ENCODE measurements around the gene SLC30A4.
A peak's percentile ranks its signal among the peaks of the same experiment; 100 is the strongest.

Gene SLC30A4

DNA sequence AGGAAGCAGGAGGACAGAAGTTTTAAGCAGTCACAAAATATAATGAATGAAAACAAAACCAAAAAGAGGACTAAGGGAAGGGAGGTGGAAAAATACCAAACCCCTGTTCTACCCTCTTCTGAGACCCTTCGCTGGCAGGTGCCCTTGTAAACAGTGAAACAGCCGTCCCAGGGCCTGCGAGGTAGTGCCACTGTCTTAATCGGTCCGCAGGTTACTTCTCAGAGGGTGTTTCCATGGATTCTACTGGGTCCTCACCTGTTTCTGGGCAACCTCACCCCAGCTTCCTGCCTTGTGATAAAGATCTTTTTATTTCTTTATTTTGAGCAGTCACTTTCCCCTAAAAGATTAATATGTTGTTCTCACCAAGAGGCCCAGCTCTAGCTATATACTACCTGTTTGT lies 65.3 kb downstream of the SLC30A4 start:
- no peak overlapping the region for H3K4me3 ChIP-seq (replicated peaks; ENCODE audit: low read depth, low read length)
- DNase-seq (ENCODE audit: extremely low read depth, low read depth): no peak
- TF ChIP-seq, protein P1, sequence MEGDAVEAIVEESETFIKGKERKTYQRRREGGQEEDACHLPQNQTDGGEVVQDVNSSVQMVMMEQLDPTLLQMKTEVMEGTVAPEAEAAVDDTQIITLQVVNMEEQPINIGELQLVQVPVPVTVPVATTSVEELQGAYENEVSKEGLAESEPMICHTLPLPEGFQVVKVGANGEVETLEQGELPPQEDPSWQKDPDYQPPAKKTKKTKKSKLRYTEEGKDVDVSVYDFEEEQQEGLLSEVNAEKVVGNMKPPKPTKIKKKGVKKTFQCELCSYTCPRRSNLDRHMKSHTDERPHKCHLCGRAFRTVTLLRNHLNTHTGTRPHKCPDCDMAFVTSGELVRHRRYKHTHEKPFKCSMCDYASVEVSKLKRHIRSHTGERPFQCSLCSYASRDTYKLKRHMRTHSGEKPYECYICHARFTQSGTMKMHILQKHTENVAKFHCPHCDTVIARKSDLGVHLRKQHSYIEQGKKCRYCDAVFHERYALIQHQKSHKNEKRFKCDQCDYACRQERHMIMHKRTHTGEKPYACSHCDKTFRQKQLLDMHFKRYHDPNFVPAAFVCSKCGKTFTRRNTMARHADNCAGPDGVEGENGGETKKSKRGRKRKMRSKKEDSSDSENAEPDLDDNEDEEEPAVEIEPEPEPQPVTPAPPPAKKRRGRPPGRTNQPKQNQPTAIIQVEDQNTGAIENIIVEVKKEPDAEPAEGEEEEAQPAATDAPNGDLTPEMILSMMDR (IDR thresholded peaks at IDR 0.05; ENCODE audit: low read depth, low read length, missing control alignments): no peak

DNA sequence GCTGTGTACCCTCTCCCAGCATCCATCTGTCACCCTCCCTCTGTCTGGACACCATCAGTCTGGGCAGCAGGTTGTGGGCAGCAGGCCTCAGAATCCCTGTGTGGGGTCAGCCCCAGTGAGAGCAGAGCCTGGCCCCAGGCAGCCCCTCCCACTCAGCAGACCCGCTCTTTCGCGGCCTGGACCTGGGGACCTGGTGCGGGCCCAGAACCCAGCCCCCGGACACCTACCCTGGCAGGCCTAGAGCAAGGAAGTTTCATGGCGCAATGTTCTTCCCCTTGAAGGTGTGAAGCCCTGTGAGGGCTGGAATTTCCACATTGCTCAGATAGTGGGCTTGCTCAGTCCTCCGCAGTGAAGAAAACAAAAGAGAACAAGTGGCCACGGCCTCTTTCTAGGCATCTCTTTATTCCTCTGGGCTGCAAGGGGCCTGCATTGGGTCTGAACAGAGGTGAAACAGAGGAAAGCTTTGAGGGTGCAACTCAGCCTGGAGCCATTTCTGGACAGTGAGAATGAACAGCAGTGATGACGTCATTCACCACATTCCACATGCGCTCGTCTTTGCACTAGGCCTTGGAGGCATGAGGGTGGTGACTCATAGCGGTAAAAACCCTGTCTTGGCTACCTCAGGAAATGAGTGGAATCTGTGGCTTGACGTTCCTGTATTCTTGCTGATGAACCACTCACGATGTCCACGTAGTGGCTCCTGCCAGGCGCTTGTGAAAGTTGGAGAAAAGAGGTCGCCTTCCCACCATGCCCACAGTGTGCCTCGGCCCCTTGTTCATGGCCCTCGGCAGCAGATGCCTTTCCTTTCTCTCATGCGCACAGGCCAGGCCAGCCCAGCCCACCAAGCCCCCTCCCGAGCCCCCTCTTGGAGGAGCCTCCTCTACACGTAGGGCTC lies 66.1 kb downstream of the SLC30A4 start:
- DNase-seq (ENCODE audit: extremely low read depth, low read depth): peak; percentile 99

DNA sequence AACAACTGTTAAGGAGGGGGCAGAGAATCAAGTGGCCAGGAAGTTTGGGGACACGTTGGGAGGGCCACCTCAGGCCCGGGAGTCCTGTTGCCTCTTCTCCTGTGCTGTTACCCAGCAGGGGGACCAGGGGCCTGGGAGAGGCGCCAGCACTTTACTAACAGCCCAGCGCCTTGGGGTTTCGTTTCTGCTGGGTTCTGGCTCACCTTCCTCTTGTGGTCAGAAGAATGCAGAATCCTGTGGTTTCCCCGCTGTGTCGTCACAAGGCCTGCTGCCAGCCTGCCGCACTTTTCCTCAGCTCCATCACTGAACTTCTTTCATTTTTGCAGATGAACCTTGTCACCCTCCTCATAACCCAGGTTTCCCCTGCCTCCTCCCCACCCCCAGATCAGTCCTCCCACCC lies 67.7 kb downstream of the SLC30A4 start:
- DNase-seq (ENCODE audit: extremely low read depth, low read depth): peak; percentile 84
- no peak overlapping the region for H3K4me3 ChIP-seq (replicated peaks; ENCODE audit: low read depth, low read length)
- TF ChIP-seq, protein P1 (IDR thresholded peaks at IDR 0.05; ENCODE audit: low read depth, low read length, missing control alignments): peak; percentile 22

More for the DNA sequence above, 66.1 kb downstream of the SLC30A4 start:
- no peak overlapping the region for H3K4me3 ChIP-seq (replicated peaks; ENCODE audit: low read depth, low read length)
- TF ChIP-seq, protein P1 (IDR thresholded peaks at IDR 0.05; ENCODE audit: low read depth, low read length, missing control alignments): no peak

DNA sequence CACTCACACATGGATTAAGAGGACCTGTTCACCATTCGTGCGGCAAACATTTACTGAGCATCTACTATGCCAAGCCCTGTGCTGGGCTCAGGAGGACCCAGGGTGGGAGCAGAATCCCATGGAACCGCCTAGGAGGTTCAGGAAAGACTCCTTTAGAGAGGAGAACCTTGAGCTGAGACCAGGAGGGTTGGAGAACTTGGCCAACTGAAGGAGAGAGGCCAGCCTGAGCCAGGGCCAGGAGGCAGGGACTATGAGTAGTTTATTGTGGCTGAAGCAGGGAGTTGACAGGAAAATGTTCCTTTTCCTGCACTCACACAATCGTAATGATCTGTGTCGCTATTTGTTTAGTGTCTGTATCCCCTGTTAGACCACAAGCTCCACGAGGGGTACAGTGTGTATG lies 71.3 kb downstream of the SLC30A4 start:
- no peak overlapping the region for H3K4me3 ChIP-seq (replicated peaks; ENCODE audit: low read depth, low read length)
- no peak for DNase-seq (ENCODE audit: extremely low read depth, low read depth)
- TF ChIP-seq, protein P1 (IDR thresholded peaks at IDR 0.05; ENCODE audit: low read depth, low read length, missing control alignments): no peak

DNA sequence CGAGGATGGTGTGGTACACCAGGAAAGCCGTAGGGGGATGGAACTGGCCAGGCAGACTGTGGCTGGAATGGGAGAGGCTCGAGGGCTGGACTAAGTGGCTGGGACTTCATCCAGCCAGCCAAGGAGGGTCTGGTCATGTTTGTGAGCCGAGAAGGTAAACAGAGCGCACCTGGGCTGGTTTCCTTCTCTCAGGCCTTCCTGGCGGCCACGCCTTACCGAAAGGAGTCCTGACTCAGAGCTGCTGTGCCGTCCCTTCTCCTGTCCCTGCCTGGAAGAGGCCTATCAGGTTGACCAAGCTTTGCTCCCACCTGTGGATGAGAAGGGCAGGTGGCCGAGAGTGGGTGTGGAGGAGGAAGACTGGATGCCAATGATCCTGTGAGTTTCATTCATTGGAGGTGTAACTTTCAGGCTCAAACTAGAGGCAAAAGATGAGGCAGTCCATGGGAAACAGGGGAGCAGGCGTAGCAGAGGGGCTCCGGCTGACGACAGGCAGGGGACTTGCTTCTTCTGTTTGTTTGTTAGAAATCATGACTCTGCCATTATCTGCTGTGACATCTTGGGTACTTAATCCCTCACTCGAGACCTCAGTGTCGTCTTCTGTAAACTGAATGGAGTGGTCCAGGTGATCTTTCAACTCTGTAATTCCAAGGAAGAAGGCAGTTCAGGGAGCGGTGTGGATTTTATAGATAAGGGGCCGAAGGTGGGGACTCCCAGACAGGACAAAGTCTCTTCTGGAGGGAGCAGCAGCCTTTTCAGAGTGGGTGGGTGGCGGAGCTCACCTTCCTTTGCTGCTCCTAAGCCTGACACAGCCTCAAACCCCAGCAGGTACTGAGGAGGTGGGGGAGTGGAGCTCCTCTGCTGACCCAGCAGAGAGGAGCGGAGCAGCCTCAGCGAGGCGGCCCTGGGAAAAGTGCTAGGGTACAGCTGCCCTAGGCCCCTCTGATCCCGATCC lies 72.4 kb downstream of the SLC30A4 start:
- DNase-seq (ENCODE audit: extremely low read depth, low read depth): no peak
- TF ChIP-seq, protein P1 (IDR thresholded peaks at IDR 0.05; ENCODE audit: low read depth, low read length, missing control alignments): no peak
- no peak overlapping the region for H3K4me3 ChIP-seq (replicated peaks; ENCODE audit: low read depth, low read length)

DNA sequence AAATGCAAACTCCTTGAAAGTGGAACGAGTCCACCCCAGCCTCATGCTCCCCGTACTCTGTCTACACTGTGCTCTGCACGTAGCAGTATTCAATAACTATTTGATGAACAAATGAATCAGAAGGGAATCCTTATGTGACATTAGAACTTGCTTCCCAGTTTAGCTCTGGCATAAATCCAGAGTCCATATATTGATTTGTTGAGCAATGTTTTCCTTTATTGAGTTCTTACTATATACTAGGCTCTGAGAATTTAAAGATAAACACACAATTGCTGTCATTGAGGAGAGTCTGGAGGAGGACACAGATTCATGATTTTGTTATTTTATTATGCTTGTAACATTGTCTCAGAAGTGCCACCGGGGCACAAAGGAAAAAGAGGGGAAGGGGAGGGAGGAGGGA lies 73.2 kb downstream of the SLC30A4 start:
- TF ChIP-seq, protein P1 (IDR thresholded peaks at IDR 0.05; ENCODE audit: low read depth, low read length, missing control alignments): no peak
- no peak overlapping the region for H3K4me3 ChIP-seq (replicated peaks; ENCODE audit: low read depth, low read length)
- no peak for DNase-seq (ENCODE audit: extremely low read depth, low read depth)
